ENCODE results near the gene PRR32.

The PRR32 gene

DNA sequence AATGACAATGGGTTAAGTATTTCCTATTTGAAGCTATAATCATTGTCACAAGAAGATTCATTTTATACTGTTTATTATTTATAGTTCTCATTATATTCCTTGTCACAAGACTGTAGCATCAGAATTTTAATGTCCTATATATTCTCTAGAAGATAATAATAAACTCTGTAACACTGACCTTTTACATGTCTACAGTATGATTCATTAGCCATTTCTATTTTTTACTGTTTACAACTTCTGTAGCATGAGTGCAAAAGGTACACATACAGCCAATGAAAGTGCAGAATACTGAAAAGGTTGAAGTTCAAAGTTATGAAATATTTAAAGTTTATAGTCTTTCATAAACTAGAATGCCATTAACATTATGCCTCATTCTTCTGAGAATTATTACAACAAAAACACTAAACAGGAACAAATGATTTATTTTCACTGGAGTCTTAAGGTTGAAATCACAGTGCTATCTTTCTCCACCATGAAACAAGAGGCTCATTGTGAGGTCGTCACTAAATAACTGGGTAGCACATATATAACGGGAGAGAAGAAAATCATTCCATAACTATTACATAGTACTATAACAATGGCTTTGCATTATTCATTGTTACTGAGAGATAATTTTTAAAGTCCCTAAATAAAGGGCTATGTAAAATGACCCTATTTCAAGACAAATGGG is 4.9 kb downstream of the PRR32 start:
- TF ChIP-seq, protein P1, sequence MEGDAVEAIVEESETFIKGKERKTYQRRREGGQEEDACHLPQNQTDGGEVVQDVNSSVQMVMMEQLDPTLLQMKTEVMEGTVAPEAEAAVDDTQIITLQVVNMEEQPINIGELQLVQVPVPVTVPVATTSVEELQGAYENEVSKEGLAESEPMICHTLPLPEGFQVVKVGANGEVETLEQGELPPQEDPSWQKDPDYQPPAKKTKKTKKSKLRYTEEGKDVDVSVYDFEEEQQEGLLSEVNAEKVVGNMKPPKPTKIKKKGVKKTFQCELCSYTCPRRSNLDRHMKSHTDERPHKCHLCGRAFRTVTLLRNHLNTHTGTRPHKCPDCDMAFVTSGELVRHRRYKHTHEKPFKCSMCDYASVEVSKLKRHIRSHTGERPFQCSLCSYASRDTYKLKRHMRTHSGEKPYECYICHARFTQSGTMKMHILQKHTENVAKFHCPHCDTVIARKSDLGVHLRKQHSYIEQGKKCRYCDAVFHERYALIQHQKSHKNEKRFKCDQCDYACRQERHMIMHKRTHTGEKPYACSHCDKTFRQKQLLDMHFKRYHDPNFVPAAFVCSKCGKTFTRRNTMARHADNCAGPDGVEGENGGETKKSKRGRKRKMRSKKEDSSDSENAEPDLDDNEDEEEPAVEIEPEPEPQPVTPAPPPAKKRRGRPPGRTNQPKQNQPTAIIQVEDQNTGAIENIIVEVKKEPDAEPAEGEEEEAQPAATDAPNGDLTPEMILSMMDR (IDR thresholded peaks at IDR 0.05; ENCODE audit: borderline replicate concordance, control extremely low read depth, extremely low read depth, insufficient read depth, missing control alignments) = no peak
- in situ Hi-C loops (cut with MboI; ENCODE audit: low sequenced_read_pairs, unreplicated experiment) = no loop called here
- no peak for DNase-seq (ENCODE audit: low spot score)

DNA sequence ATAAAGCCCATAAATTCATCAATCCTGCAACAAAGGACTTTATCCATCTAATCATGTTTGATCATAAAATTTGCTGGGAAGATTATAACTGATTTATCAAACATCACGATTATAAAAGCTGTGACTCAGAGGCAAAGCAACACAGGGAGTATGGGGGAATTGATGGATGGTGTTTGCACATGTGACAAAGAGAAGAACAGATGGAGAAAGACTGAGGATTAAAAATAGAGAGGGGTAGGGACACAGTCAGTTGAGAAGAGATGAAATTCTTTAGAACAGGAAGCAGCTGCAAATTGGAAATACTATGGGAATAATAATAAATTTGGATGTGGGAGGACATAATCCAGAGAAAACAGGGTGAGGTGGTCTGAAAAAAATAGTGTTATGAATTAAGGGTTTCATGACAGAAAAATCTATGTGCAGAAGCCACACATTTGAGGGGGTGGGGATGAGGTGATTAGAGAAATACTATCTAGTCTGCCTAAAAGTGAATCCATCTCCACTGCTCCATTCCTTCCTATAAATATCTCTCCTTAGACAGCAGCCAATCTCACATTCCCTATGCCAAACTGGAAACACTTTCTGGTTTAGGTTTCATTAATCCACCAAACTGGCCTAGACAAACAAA is 6.2 kb downstream of the PRR32 start:
- DNase-seq (ENCODE audit: low spot score) = no peak
- in situ Hi-C loops (cut with MboI; ENCODE audit: low sequenced_read_pairs, unreplicated experiment) = no loop called here
- TF ChIP-seq, protein P1 (IDR thresholded peaks at IDR 0.05; ENCODE audit: borderline replicate concordance, control extremely low read depth, extremely low read depth, insufficient read depth, missing control alignments) = no peak

DNA sequence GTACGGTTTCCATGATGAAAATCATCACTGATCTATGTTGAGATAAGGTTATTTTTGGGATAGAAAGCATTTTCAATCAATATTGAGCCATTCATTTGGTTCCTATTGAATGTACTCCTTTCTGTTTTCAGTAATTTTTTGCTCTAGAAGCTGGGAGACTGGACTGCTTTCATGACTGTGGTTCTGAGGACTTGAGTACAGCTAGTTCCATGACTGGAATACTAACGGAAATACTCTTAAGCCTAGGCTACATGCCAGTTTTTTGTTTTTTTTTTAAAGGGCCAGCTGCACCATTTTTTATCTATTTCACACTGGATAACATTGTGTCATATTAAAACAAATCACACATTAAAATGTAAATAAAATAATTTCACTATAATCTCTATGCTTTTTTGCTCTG is 16.7 kb downstream of the PRR32 start:
- DNase-seq (ENCODE audit: low spot score) = no peak
- TF ChIP-seq, protein P1 (IDR thresholded peaks at IDR 0.05; ENCODE audit: borderline replicate concordance, control extremely low read depth, extremely low read depth, insufficient read depth, missing control alignments) = no peak
- in situ Hi-C loops (cut with MboI; ENCODE audit: low sequenced_read_pairs, unreplicated experiment) = no loop called here

DNA sequence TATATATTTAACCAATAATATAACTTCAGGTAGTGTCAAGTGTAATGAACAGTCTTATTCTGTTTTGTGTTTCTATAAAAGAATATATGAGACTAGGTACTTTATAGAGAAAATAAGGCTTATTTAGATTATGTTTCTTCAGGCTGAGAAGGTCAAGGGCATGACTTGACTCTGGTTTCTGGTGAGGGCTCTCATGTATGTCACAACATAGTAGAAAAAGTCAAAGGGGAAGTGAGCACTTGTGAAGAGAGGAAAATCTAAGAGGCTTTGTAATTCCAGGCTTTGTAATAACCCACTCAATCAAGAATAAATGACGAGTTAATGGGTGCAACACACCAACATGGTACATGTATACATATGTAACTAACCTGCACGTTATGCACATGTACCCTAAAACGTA is 27.6 kb downstream of the PRR32 start:
- in situ Hi-C loops (cut with MboI; ENCODE audit: low sequenced_read_pairs, unreplicated experiment) = no loop called here
- TF ChIP-seq, protein P1 (IDR thresholded peaks at IDR 0.05; ENCODE audit: borderline replicate concordance, control extremely low read depth, extremely low read depth, insufficient read depth, missing control alignments) = no peak
- no peak for DNase-seq (ENCODE audit: low spot score)

DNA sequence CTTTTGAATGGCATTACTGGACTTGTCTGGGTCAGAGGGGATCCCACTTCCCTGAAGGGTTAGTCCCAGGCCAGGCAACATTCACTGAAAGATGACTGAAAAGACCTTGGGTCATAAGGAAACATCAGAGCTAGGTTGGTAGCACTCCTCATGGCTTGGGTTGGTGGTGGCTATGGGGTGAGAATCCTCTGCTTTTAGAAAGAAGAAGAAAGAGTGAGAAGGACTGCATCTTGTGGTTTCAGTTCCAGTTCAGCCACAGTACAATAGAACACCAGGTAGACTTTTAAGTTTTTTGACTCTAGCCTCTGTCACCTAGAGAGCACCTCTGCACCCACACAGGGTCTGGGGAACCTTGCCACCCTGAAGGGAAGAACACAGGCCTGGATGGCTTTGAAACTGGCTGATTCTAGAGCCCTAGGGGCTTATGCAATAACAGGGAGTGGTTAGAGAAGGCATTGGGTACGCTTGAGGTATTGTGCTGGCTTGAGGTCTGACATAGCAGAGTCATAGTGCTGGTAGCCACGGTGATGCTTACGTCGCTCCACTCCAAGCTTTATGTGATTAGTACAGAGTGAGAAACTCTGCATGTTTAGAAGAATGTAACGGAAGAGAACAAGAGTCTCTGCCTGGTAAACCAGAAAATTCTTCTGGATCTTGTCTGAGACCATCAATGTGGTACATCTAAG is 36.5 kb downstream of the PRR32 start:
- TF ChIP-seq, protein P1 (IDR thresholded peaks at IDR 0.05; ENCODE audit: borderline replicate concordance, control extremely low read depth, extremely low read depth, insufficient read depth, missing control alignments) = no peak
- in situ Hi-C loops (cut with MboI; ENCODE audit: low sequenced_read_pairs, unreplicated experiment) = no loop called here
- no peak for DNase-seq (ENCODE audit: low spot score)
